GM18505 (cell line): ENCODE data around the gene MUCL3.
"Not testable (repeated sequence)": the region's sequence is repeated elsewhere in the genome, so short reads cannot be mapped to it uniquely, and the experiment has no call there.

Source experiments
- ATAC-seq: cut with Tn5 transposase; IDR thresholded peaks from one replicate; pipeline ENCODE4 v1.9.1; 2021; ENCODE audit not compliant: unreplicated experiment
- POLR2A ChIP-seq: IDR thresholded peaks from 4 replicates; pipeline ENCODE4 v1.6.1; 2011; ENCODE audit warnings: borderline replicate concordance; ENCODE audit not compliant: insufficient read depth, insufficient read length; ENCODE audit errors: extremely low read depth

The MUCL3 gene

DNA sequence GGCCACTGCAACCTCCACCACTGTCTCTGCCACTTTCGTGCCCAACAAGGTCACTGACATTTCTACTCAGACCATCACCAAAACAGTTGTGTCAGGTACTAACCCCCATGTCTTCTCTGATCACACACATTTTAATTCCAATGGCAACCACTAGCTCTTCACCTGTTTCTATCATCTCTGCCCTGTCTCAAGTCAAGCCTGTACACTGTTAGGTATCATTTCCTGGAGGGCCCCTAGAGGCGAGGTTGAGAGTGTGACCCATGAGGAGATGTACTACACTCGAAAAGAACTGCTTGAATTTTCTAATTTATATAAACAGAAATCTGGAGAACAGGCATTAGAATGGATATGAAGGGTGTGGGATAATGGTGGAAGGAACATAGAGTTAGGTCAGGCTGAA lies 25.4 kb downstream of the MUCL3 start:
- ATAC-seq, result no peak
- no peak for TF ChIP-seq POLR2A

GRCh38 chr6:30969171-30969570 lies 28.4 kb downstream of the MUCL3 start:
- ATAC-seq, result not testable (repeated sequence)

DNA sequence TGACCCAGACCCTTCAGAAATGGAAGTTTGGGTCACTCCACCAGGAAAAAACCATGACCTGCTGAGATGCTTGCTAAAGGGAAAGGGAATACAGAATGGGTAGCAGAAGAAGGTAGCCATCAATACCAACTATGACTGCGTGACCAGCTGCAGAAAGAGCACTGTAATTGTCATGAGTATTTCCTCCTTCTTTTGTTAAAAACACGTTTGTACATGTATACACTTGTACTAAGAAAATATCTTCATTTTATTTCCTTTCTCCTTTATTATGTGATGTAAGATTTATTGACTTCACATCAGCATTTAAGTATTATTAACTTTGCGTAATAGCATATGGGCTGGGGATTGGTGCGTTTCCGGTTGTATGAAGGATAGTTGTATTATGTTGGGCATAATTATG lies 30.2 kb downstream of the MUCL3 start:
- no peak for ATAC-seq
- no peak for TF ChIP-seq POLR2A

- ATAC-seq, result no peak
- no peak for TF ChIP-seq POLR2A
Measured at GRCh38 chr6:30972816-30973215, 32.0 kb downstream of the MUCL3 start.

- no peak for TF ChIP-seq POLR2A
- ATAC-seq, result no peak
Measured at GRCh38 chr6:30974490-30975252, 33.9 kb downstream of the MUCL3 start.

- no peak for ATAC-seq
Measured at GRCh38 chr6:30979141-30979540, 38.4 kb downstream of the MUCL3 start.

GRCh38 chr6:30979690-30980089 lies 38.9 kb downstream of the MUCL3 start:
- no peak for TF ChIP-seq POLR2A
- no peak for ATAC-seq

More at GRCh38 chr6:30979141-30979540, 38.4 kb downstream of the MUCL3 start:
- no peak for TF ChIP-seq POLR2A

GRCh38 chr6:30981942-30982772 lies 41.4 kb downstream of the MUCL3 start:
- TF ChIP-seq POLR2A, result no peak
- no peak for ATAC-seq

DNA sequence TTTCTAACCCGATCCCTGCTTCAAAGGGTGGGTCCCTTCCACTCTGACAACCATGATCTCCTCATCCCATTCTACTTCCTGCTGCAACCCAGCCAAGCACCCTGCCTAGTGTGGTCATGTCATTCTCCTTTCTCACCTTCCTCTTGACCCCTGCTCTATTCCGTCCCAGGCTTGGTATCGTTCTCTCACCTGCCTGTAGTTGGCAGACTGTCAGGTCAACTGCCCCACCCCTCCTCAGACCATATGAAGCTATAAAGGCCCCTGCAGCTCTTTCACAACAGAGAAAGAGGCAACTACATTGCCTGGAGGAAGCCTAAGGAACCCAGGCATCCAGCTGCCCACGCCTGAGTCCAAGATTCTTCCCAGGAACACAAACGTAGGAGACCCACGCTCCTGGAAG lies 42.7 kb downstream of the MUCL3 start, which contains the start of gene MUC21:
MUC21 (plus strand) TSS at position 280 of the 400 bp plus-strand sequence. CDS start 241 bp downstream, outside the sequence.
- no peak for ATAC-seq

DNA sequence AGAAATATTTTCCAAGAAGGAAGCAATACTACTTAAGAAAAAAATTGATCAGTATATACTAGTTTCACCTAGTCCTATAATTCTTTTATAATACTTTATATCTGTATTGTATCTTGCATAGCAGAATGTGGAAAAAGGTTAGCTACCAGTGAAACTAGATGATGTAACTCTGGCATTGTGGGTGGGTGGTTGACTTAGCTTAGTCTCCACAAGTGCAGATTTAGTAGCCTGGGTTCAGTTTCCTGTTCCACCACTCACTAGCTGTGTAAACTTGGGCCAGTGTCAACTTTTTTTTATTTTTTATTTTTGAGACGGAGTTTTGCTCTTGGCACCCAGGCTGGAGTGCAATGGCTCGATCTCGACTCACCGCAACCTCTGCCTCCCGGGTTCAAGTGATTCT lies 44.7 kb downstream of the MUCL3 start:
- no peak for ATAC-seq

More for the DNA sequence above, 42.7 kb downstream of the MUCL3 start, which contains the start of gene MUC21:
- TF ChIP-seq POLR2A, result no peak

GRCh38 chr6:30987304-30987703 lies 46.5 kb downstream of the MUCL3 start:
- no peak for ATAC-seq
- TF ChIP-seq POLR2A, result no peak

More for the DNA sequence above, 44.7 kb downstream of the MUCL3 start:
- no peak for TF ChIP-seq POLR2A

DNA sequence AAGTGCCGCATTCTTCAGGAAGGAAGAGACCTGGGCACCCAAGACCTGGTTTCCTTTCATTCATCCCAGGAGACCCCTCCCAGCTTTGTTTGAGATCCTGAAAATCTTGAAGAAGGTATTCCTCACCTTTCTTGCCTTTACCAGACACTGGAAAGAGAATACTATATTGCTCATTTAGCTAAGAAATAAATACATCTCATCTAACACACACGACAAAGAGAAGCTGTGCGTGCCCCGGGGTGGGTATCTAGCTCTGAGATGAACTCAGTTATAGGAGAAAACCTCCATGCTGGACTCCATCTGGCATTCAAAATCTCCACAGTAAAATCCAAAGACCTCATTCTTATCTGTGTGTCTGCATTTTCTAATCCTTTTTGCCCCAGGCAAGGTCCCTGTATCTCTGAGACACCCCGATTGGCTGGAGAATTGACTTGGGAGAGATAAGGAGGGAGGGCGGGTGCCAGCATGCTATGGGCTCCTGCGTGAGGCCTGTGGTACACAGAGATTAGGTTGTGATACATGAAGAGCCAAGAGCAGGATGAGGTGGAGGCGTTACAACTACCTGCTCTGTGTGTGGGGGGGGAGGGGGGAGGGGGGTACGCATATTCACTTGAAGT lies 47.5 kb downstream of the MUCL3 start:
- no peak for ATAC-seq
- TF ChIP-seq POLR2A, result no peak

GRCh38 chr6:30990422-30991086 lies 49.8 kb downstream of the MUCL3 start:
- no peak for ATAC-seq
- no peak for TF ChIP-seq POLR2A
